ENCODE measurements around the gene GATB. TPM values are rescaled to one million over a fixed set of nuclear protein-coding genes. Genes with fewer than 3 reads are reported as not detected.

GATB gene
- total and polyA plus RNA-seq, 10 of the 15 experiments (the other 5 are each of a cell fraction or from before 2014, with no cell fraction given) = 20.5 to 37.3 (median 30.5) TPM

DNA sequence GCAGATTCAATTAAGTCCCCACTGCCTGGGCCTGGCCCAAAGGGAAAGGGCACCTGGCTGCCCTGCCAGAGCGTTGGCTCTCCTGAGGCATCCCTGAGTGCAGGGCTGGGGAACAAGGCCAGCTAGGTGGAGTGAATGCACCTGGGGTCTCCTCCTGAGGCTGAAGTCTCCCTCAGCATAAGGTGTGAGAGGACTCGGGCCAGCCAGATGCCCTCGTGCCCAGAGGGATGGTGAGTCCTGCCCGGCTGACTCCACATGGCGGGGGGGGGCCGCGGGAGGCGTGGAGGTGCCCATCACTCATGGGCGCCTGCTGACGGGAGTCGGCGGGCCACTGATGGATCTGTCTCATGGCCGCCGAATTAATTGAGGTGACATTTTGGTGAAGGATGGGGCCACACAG lies 87.8 kb downstream of the GATB start (continued):
- TF ChIP-seq NFYA (IDR thresholded peaks at IDR 0.05; ENCODE audit: borderline replicate concordance, low read depth, low read length) (no peak), MEF2B (IDR thresholded peaks at IDR 0.05; ENCODE audit: partially characterized antibody, poor library complexity, severe bottlenecking) (no peak), MXI1 (IDR thresholded peaks at IDR 0.05; ENCODE audit: low read depth, low read length) (no peak), EP300 (IDR thresholded peaks at IDR 0.05; ENCODE audit: borderline replicate concordance in 1 of 2, control insufficient read depth in 1 of 2, low read depth in 2 of 2, low read length in 2 of 2) (no peak), TCF12 (IDR thresholded peaks at IDR 0.05; ENCODE audit: low read depth, low read length) (no peak), TAF1 (IDR thresholded peaks at IDR 0.05; ENCODE audit: borderline replicate concordance, low read depth, low read length) (no peak)
- TF ChIP-seq, protein P1, sequence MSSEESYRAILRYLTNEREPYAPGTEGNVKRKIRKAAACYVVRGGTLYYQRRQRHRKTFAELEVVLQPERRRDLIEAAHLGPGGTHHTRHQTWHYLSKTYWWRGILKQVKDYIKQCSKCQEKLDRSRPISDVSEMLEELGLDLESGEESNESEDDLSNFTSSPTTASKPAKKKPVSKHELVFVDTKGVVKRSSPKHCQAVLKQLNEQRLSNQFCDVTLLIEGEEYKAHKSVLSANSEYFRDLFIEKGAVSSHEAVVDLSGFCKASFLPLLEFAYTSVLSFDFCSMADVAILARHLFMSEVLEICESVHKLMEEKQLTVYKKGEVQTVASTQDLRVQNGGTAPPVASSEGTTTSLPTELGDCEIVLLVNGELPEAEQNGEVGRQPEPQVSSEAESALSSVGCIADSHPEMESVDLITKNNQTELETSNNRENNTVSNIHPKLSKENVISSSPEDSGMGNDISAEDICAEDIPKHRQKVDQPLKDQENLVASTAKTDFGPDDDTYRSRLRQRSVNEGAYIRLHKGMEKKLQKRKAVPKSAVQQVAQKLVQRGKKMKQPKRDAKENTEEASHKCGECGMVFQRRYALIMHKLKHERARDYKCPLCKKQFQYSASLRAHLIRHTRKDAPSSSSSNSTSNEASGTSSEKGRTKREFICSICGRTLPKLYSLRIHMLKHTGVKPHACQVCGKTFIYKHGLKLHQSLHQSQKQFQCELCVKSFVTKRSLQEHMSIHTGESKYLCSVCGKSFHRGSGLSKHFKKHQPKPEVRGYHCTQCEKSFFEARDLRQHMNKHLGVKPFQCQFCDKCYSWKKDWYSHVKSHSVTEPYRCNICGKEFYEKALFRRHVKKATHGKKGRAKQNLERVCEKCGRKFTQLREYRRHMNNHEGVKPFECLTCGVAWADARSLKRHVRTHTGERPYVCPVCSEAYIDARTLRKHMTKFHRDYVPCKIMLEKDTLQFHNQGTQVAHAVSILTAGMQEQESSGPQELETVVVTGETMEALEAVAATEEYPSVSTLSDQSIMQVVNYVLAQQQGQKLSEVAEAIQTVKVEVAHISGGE (CRISPR knock-in tag; IDR thresholded peaks at IDR 0.05) = no peak

DNA sequence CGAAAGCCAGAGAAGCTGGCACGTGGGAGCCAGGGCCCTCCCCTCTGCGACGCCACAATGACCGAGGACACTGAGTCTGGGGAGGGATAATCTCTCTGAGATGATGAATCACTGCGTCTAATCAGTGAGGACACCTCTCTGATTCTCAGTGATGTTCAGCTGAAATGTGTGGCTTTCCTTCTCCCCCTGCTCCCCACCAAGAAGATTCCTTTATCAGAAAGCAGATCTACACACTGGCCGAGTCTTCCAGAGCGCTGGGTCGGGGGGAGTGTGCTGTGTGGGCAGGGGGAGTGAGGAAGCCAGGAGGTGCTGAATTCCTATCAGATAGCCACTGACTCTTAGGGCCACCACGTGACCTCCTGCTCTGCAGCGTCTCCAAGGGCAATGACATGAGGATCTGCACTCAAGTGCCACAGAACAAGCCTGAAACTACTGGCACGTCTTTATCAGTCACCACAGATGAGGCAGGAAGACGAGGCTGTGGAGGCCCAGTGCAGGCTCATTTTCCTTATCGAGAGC lies 89.2 kb downstream of the GATB start:
- no peaks in the 10 kb centered on the region for H3K4me1 ChIP-seq (ENCODE audit: control insufficient read depth, insufficient read depth, low read length)
- CTCF ChIA-PET = no interaction called here
- H2AFZ ChIP-seq (ENCODE audit: control insufficient read depth, low read depth, low read length) = no peak overlapping the region
- FAIRE-seq (no peak), ATAC-seq (no peak), DNase-seq (ENCODE audit: low read depth, low spot score) (no peak)
- H3K79me2 ChIP-seq (ENCODE audit: control insufficient read depth, insufficient read depth, low read length) = no peaks in the 10 kb centered on the region
- no peak overlapping the region for H3K4me3 ChIP-seq
- no peaks in the 10 kb centered on the region for H3K9me3 ChIP-seq (replicated peaks; ENCODE audit: control insufficient read depth, insufficient read depth, low read length)
- in situ Hi-C loops (cut with MboI) = no loop called here
- SMC1A ChIA-PET (ENCODE audit: uncharacterized antibody, unreplicated experiment) = no interaction called here
- no peak overlapping the region for H3K4me2 ChIP-seq (ENCODE audit: control insufficient read depth, insufficient read depth)
- no peaks in the 10 kb centered on the region; a peak in 1 of 4 replicates for H3K36me3 ChIP-seq (ENCODE audit: control insufficient read depth in 2 of 2, insufficient read depth in 2 of 2, low read length in 1 of 2)
- intact Hi-C loops (cut with micrococcal nuclease; ENCODE audit: unreplicated experiment) = no loop called here
- H3K9ac ChIP-seq (ENCODE audit: control insufficient read depth, insufficient read depth, low read length) = no peak overlapping the region
- no peaks in the 10 kb centered on the region for H3K27me3 ChIP-seq (replicated peaks in 1 of 2; ENCODE audit: control insufficient read depth in 2 of 2, insufficient read depth in 2 of 2, low read length in 1 of 2)
- no TSS peak for BruUV-seq (replicated peaks)
- RAD21 ChIA-PET (ENCODE audit: unreplicated experiment) = no interaction called here
- 76% methylated on average over 14 of the region's 14 CpGs for WGBS (ENCODE audit: insufficient coverage, insufficient replicate concordance, low lambda C conversion rate, missing lambda C conversion rate)
- POLR2A ChIA-PET = no interaction called here
- H4K20me1 ChIP-seq (ENCODE audit: control insufficient read depth, insufficient read depth) = no peaks in the 10 kb centered on the region
- H3K27ac ChIP-seq (ENCODE audit: control insufficient read depth, insufficient read depth) = no peak overlapping the region
- TF ChIP-seq BMI1 (IDR thresholded peaks at IDR 0.05; ENCODE audit: borderline replicate concordance) (no peak), POLR2A (IDR thresholded peaks at IDR 0.05; ENCODE audit: low read depth, low read length) (no peak), MEF2B (IDR thresholded peaks at IDR 0.05; ENCODE audit: partially characterized antibody, poor library complexity, severe bottlenecking) (no peak), MYB (IDR thresholded peaks at IDR 0.05; ENCODE audit: borderline replicate concordance, low read depth, low read length) (no peak), CBFB (IDR thresholded peaks at IDR 0.05; ENCODE audit: low read depth) (no peak), YY1 (IDR thresholded peaks at IDR 0.05; ENCODE audit: low read depth, low read length) (no peak), SPI1 (IDR thresholded peaks at IDR 0.05; ENCODE audit: borderline replicate concordance, insufficient read depth, low read depth, low read length) (no peak), SUZ12 (IDR thresholded peaks at IDR 0.05; ENCODE audit: unreplicated experiment) (no peak)
- TF ChIP-seq, protein P2, sequence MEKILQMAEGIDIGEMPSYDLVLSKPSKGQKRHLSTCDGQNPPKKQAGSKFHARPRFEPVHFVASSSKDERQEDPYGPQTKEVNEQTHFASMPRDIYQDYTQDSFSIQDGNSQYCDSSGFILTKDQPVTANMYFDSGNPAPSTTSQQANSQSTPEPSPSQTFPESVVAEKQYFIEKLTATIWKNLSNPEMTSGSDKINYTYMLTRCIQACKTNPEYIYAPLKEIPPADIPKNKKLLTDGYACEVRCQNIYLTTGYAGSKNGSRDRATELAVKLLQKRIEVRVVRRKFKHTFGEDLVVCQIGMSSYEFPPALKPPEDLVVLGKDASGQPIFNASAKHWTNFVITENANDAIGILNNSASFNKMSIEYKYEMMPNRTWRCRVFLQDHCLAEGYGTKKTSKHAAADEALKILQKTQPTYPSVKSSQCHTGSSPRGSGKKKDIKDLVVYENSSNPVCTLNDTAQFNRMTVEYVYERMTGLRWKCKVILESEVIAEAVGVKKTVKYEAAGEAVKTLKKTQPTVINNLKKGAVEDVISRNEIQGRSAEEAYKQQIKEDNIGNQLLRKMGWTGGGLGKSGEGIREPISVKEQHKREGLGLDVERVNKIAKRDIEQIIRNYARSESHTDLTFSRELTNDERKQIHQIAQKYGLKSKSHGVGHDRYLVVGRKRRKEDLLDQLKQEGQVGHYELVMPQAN (conservative IDR thresholded peaks at IDR 0.05) = no peak
- TF ChIP-seq, protein P3, sequence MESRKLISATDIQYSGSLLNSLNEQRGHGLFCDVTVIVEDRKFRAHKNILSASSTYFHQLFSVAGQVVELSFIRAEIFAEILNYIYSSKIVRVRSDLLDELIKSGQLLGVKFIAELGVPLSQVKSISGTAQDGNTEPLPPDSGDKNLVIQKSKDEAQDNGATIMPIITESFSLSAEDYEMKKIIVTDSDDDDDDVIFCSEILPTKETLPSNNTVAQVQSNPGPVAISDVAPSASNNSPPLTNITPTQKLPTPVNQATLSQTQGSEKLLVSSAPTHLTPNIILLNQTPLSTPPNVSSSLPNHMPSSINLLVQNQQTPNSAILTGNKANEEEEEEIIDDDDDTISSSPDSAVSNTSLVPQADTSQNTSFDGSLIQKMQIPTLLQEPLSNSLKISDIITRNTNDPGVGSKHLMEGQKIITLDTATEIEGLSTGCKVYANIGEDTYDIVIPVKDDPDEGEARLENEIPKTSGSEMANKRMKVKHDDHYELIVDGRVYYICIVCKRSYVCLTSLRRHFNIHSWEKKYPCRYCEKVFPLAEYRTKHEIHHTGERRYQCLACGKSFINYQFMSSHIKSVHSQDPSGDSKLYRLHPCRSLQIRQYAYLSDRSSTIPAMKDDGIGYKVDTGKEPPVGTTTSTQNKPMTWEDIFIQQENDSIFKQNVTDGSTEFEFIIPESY (IDR thresholded peaks at IDR 0.05) = no peak

Measured in GM12878 (cell line).